Caco-2 (cell line): Measurements from ENCODE around the gene DLG4. TPM values are rescaled to one million over a fixed set of nuclear protein-coding genes. Genes with fewer than 3 reads are reported as not detected.

Experiments used
- BruUV-seq: library from RNA; stranded (reverse); fragments of 400-500 nt; replicated peaks from 2 replicates; lab custom pipeline; 2021; lab: Mats Ljungman, UMichigan
- CTCF ChIA-PET: fragments of 300-600 bp; sonication (Branson Sonifier 250); formaldehyde crosslinking; loops from one replicate; lab custom pipeline; 2022; ENCODE audit warnings: antibody characterized with exemption; lab: Charles Lee
- POLR2A ChIA-PET: fragments of 300-600 bp; sonication (Branson Sonifier 250); formaldehyde crosslinking; loops from one replicate; lab custom pipeline; 2022; ENCODE audit warnings: antibody characterized with exemption; lab: Charles Lee
- DNase-seq, 2 experiments: peaks; one replicate each; pipeline versions ENCODE4 v3.0.0 to v3.0.0-alpha.2; 2020 to 2022
- H3K27me3 ChIP-seq: replicated peaks from 2 replicates; pipeline ENCODE4 v1.6.0; 2011; ENCODE audit warnings: low read length; ENCODE audit not compliant: control insufficient read depth, insufficient read depth
- H3K36me3 ChIP-seq: 2 replicates; pipeline ENCODE4 v1.5.1; 2011; ENCODE audit warnings: low read length; ENCODE audit not compliant: control insufficient read depth, insufficient read depth
- H3K4me1 ChIP-seq: fragments of 250-450 bp; sonication (Bioruptor Pico); 2 replicates; pipeline ENCODE4 v1.5.1; 2020; ENCODE audit warnings: mild to moderate bottlenecking
- H3K4me3 ChIP-seq: 2 replicates; pipeline ENCODE4 v1.5.1; 2011; ENCODE audit warnings: low read depth, mild to moderate bottlenecking, control low read depth, low read length
- H3K9me3 ChIP-seq: fragments of 250-450 bp; sonication (Bioruptor Pico); 2 replicates; pipeline ENCODE4 v1.5.1; 2020; ENCODE audit warnings: mild to moderate bottlenecking, moderate library complexity
- H3K27ac Mint-ChIP-seq: one replicate; pipeline ENCODE4 v1.8.0; 2022; ENCODE audit warnings: mixed read lengths; ENCODE audit not compliant: unreplicated experiment
- H3K27me3 Mint-ChIP-seq: one replicate; pipeline ENCODE4 v1.8.0; 2022; ENCODE audit warnings: mixed read lengths; ENCODE audit not compliant: insufficient read depth, unreplicated experiment
- H3K36me3 Mint-ChIP-seq: one replicate; pipeline ENCODE4 v1.8.0; 2022; ENCODE audit warnings: mild to moderate bottlenecking, mixed read lengths; ENCODE audit not compliant: insufficient read depth, unreplicated experiment
- H3K4me1 Mint-ChIP-seq: one replicate; pipeline ENCODE4 v1.8.0; 2022; ENCODE audit warnings: low read depth, mixed read lengths; ENCODE audit not compliant: unreplicated experiment
- H3K4me3 Mint-ChIP-seq: one replicate; pipeline ENCODE4 v1.8.0; 2022; ENCODE audit warnings: mild to moderate bottlenecking, moderate library complexity, mixed read lengths; ENCODE audit not compliant: unreplicated experiment
- H3K9me3 Mint-ChIP-seq: one replicate; pipeline ENCODE4 v1.8.0; 2022; ENCODE audit warnings: mixed read lengths; ENCODE audit not compliant: unreplicated experiment
- CTCF ChIP-seq, 2 experiments: fragments of 200-600 bp in 1 of 2; IDR thresholded peaks; 1 replicate in 1 of 2; 2 replicates in 1 of 2; pipeline versions ENCODE4 v1.5.1 to v1.8.0; 2011 to 2022; ENCODE audit warnings: antibody characterized with exemption in 1 of 2, control low read depth in 1 of 2, inconsistent platforms in 1 of 2, low read depth in 1 of 2, low read length in 1 of 2, mild to moderate bottlenecking in 1 of 2, moderate library complexity in 1 of 2; ENCODE audit not compliant: insufficient read depth in 1 of 2, severe bottlenecking in 1 of 2, unreplicated experiment in 1 of 2
- intact Hi-C: fragments of 100-400 bp; cut with micrococcal nuclease; formaldehyde crosslinking; loops from one replicate; pipeline ENCODE4 v1.10.0; 2022; ENCODE audit not compliant: unreplicated experiment
- total RNA-seq: library from RNA; stranded (reverse); gene quantifications from 2 replicates; pipeline ENCODE4 v1.2.3, GENCODE V29; 2022

DLG4 gene
- total RNA-seq, 1 experiment from 2014 or later: 0.98 TPM

- H3K27me3 Mint-ChIP-seq: no peaks in the 10 kb centered on the region
- H3K4me3 ChIP-seq: no peak overlapping the region
These were observed 1.5 kb downstream of the DLG4 start for GRCh38 chr17:7218166-7218565.

DNA sequence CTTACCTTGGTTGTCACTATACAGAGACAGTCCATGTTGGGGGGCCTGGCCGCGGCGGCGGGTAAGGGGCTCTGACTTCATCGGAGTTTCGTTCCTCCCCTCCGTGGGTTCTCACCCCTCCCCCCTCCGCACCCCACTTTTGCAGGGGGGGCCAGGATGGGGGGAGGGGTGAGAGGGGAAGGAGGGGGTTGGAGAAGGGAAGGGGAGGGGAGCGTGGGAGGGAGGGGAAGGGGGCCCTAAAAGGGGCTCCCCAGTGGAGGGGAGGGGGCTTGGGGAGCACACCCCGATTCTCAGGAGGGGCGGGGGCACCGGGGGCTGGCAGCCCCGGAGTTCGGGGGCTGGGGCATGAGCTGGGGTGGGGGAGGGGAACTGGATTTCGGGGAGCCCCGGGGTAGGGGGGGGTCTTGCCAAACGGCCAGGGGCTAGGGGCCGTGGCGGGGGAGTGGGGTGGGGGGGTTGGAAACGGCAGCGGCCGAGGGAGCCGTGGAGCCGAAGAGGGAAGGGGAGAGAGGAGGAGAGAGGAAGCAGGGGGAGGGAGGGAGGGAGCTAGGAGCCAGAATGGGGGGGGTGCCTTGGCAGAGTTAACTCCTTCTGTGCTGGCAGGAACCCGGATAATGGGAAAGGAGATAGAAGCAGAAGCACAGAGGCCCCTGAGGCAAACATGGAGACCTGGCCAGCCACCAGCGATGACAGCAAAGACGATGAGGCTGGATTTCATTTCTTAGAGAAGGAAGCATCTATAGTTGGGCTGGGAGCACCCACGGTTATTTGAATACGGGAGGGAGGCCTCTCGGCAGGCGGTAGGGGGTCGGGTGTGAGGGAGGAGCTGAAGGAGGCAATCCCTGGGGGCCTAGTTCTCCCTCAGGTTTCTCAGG lies 2.3 kb downstream of the DLG4 start:
- Mint-ChIP-seq H3K27me3 (no peaks in the 10 kb centered on the region), H3K4me3 (no peak overlapping the region), H3K36me3 (peaks cover 52% of the 10 kb centered on the region), H3K9me3 (no peaks in the 10 kb centered on the region), H3K27ac (no peak overlapping the region), H3K4me1 (peaks cover 5% of the 10 kb centered on the region)
- no peak for TF ChIP-seq CTCF (IDR thresholded peaks at IDR 0.05; ENCODE audit: insufficient read depth in 1 of 2, low read depth in 1 of 2, low read length in 1 of 2, severe bottlenecking in 1 of 2, unreplicated experiment in 1 of 2)
- Histone ChIP-seq H3K36me3 (no peaks in the 10 kb centered on the region), H3K4me1 (peaks cover 10% of the 10 kb centered on the region), H3K4me3 (no peak overlapping the region), H3K9me3 (no peaks in the 10 kb centered on the region), H3K27me3 (no peaks in the 10 kb centered on the region)
- intact Hi-C loops: no loop called here
- DNase-seq: no peak
- POLR2A ChIA-PET: interaction anchor here (0.5 kb wide), 1 partner anchor 130 kb away, joined by 17 read pairs; no protein-coding TSS in a partner anchor
- CTCF ChIA-PET: no interaction called here
- no TSS peak for BruUV-seq

More at GRCh38 chr17:7218166-7218565, 1.5 kb downstream of the DLG4 start:
- Mint-ChIP-seq H3K4me3 (no peak overlapping the region), H3K4me1 (peaks cover 5% of the 10 kb centered on the region), H3K36me3 (peaks cover 58% of the 10 kb centered on the region), H3K9me3 (no peaks in the 10 kb centered on the region), H3K27ac (no peak overlapping the region)
- CTCF ChIA-PET: no interaction called here
- TF ChIP-seq CTCF (IDR thresholded peaks at IDR 0.05; ENCODE audit: insufficient read depth in 1 of 2, low read depth in 1 of 2, low read length in 1 of 2, severe bottlenecking in 1 of 2, unreplicated experiment in 1 of 2): no peak
- DNase-seq: no peak
- Histone ChIP-seq H3K27me3 (no peaks in the 10 kb centered on the region), H3K4me1 (peaks cover 10% of the 10 kb centered on the region), H3K9me3 (no peaks in the 10 kb centered on the region), H3K36me3 (no peaks in the 10 kb centered on the region)
- BruUV-seq: no TSS peak
- POLR2A ChIA-PET: no interaction called here
- intact Hi-C loops: no loop called here

DNA sequence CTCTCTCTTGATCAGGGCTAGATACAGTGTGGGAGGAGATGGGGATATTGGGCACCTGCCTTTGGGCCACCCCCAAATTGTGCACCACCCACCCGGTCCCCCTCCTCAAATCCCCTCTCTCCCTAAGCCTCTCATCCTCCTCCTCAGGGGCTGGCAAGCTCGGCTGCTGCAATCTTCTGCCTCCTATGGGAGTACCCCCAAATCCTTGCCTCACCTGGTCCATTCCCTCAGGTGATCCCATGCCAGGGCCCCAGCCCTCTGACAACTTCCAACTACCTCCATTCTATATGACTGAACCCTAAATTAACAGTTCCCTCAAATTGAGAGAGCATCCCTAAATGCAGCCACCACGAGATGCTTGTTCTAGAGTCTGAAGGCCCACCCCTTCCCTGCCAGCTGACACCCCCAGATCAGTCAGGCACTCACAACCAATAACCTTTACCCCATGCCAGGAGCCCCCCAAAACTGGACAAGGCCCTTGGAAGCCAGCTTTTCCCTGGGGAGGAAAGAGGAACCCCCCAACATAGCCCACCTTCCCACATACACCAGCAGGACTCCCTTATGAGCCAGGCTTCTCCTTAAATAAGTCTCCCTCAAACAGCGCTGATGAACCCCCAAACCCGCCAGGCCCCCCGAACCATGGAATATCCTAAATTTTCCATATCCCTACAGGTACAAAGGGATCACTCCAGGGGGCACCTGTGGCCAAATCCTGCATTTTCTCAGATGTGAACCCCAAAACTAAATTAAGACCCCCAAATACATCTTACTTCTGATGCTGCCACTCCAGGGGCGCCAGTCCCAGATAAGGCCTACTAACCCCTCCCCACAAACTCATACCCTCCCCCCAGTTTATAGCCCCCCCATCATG lies 3.2 kb downstream of the DLG4 start:
- H3K9me3 Mint-ChIP-seq: no peaks in the 10 kb centered on the region
- ChIA-PET CTCF (no interaction called here), POLR2A (no interaction called here)
- no peak overlapping the region for H3K27ac Mint-ChIP-seq
- Histone ChIP-seq H3K36me3 (no peaks in the 10 kb centered on the region), H3K4me3 (no peak overlapping the region), H3K9me3 (no peaks in the 10 kb centered on the region), H3K27me3 (no peaks in the 10 kb centered on the region), H3K4me1 (peaks cover 10% of the 10 kb centered on the region)
- peaks cover 43% of the 10 kb centered on the region for H3K36me3 Mint-ChIP-seq
- intact Hi-C loops: no loop called here
- no peaks in the 10 kb centered on the region for H3K27me3 Mint-ChIP-seq
- BruUV-seq: no TSS peak
- peak overlapping the region; percentile 21 for H3K4me3 Mint-ChIP-seq
- H3K4me1 Mint-ChIP-seq: peaks cover 5% of the 10 kb centered on the region
- no peak for TF ChIP-seq CTCF (IDR thresholded peaks at IDR 0.05; ENCODE audit: insufficient read depth in 1 of 2, low read depth in 1 of 2, low read length in 1 of 2, severe bottlenecking in 1 of 2, unreplicated experiment in 1 of 2)
- no peak for DNase-seq
